Lower leg skin (tissue), 4 donors: ENCODE data around the gene RPS6KA4. TPM values are rescaled to one million over a fixed set of nuclear protein-coding genes. Genes with fewer than 3 reads are reported as not detected.

Experiments
- DNase-seq, 2 donors: peaks; one replicate each; pipeline ENCODE4 v3.0.0-alpha.2; 2019; ENCODE audit warnings: low spot score in 2 of 2
- H3K4me3 ChIP-seq: fragments of 200-600 bp; sonication (generic); 2 replicates; pipeline ENCODE4 v1.5.1; 2017; ENCODE audit warnings: mild to moderate bottlenecking, low read depth; ENCODE audit not compliant: poor library complexity, severe bottlenecking
- CTCF ChIP-seq, 3 donors: fragments of 450-650 bp; IDR thresholded peaks; one replicate each; pipeline ENCODE4 v1.5.1; 2016; ENCODE audit warnings: antibody characterized with exemption in 3 of 3, mild to moderate bottlenecking in 3 of 3, moderate library complexity in 2 of 3
- POLR2A ChIP-seq, 2 donors: fragments of 450-650 bp; IDR thresholded peaks; one replicate each; pipeline ENCODE4 v1.6.1; 2016 to 2017; ENCODE audit warnings: antibody characterized with exemption in 2 of 2, mild to moderate bottlenecking in 1 of 2, moderate library complexity in 1 of 2
- WGBS, 2 donors: methylation state at CpG; one replicate each; pipeline ENCODE4 v1.1.5; 2018; 5-methylcytosine and 5-hydroxymethylcytosine counted together
- intact Hi-C: fragments of 100-400 bp; cut with DNase I; formaldehyde crosslinking; loops from one replicate; pipeline ENCODE4 v1.15.0; 2023; ENCODE audit warnings: low total_unique reads
- total RNA-seq, 4 donors: library from RNA; depleted of rRNA; stranded (reverse); fragments of >200 nt; gene quantifications; one replicate each; pipeline ENCODE4 v1.1.0, GENCODE V29; 2016

Gene RPS6KA4
- total RNA-seq, 4 donors from 2014 or later: 39.4 to 77.4 (median 49.2) TPM

- WGBS, 2 donors: 93 to 98% methylated on average over 20 to 28 of the region's 28 CpGs
- intact Hi-C loops: no loop called here
- DNase-seq: no peak
Observed at GRCh38 chr11:64344787-64345186, 14.2 kb upstream of the RPS6KA4 start.

GRCh38 chr11:64347193-64347867, 11.6 kb upstream of the RPS6KA4 start:
- no peak for DNase-seq
- intact Hi-C loops: no loop called here
- TF ChIP-seq POLR2A (IDR thresholded peaks at IDR 0.05): no peak
- no peak for TF ChIP-seq CTCF (IDR thresholded peaks at IDR 0.05)
- no peak overlapping the region for H3K4me3 ChIP-seq
- WGBS, 2 donors: 72 to 82% methylated on average over 12 of the region's 12 CpGs

More at GRCh38 chr11:64344787-64345186, 14.2 kb upstream of the RPS6KA4 start:
- H3K4me3 ChIP-seq: no peak overlapping the region
- TF ChIP-seq CTCF (IDR thresholded peaks at IDR 0.05) (no peak), POLR2A (IDR thresholded peaks at IDR 0.05) (no peak)

GRCh38 chr11:64348383-64349024, 10.5 kb upstream of the RPS6KA4 start:
- DNase-seq: no peak
- WGBS, 2 donors: 57 to 66% methylated on average over 13 to 14 of the region's 14 CpGs
- intact Hi-C loops: no loop called here
- TF ChIP-seq CTCF (IDR thresholded peaks at IDR 0.05) (no peak), POLR2A (IDR thresholded peaks at IDR 0.05) (no peak)
- no peak overlapping the region for H3K4me3 ChIP-seq

- WGBS, 2 donors: 69 to 72% methylated on average over 7 of the region's 7 CpGs
- DNase-seq: no peak
- no peak for TF ChIP-seq POLR2A (IDR thresholded peaks at IDR 0.05)
- TF ChIP-seq CTCF (IDR thresholded peaks at IDR 0.05): no peak
- no peak overlapping the region for H3K4me3 ChIP-seq
- intact Hi-C loops: no loop called here
Observed at GRCh38 chr11:64349025-64349387, 10.0 kb upstream of the RPS6KA4 start.

GRCh38 chr11:64349404-64349803, 9.6 kb upstream of the RPS6KA4 start:
- no peak overlapping the region for H3K4me3 ChIP-seq
- DNase-seq: no peak
- 59 to 60% methylated on average over 10 to 11 of the region's 11 CpGs for WGBS, 2 donors
- TF ChIP-seq CTCF (IDR thresholded peaks at IDR 0.05): no peak
- no peak for TF ChIP-seq POLR2A (IDR thresholded peaks at IDR 0.05)
- intact Hi-C loops: no loop called here
